ENCODE measurements around the gene RUBCNL. TPM values are rescaled to one million over a fixed set of nuclear protein-coding genes. Genes with fewer than 3 reads are reported as not detected.

The RUBCNL gene
- total and polyA plus RNA-seq, 2 of the 4 experiments (the other 2 are of a cell fraction) = 0.03 TPM; not detected in 1

- no peak overlapping the region for H2BK20ac ChIP-seq (ENCODE audit: low read depth, low read length)
- no TSS peak for BruUV-seq (replicated peaks)
- H3K9me1 ChIP-seq (ENCODE audit: insufficient read depth, low read length) = no peaks in the 10 kb centered on the region
- no peak overlapping the region for H4K5ac ChIP-seq (ENCODE audit: low read depth, low read length)
- no peaks in the 10 kb centered on the region for H4K20me1 ChIP-seq (ENCODE audit: insufficient read depth, low read length)
- no peak overlapping the region for H3K9ac ChIP-seq (ENCODE audit: low read depth, low read length)
- no peak overlapping the region for H3K4ac ChIP-seq (ENCODE audit: low read depth, low read length)
- WGBS, 2 experiments (ENCODE audit: extremely low coverage in 2 of 2, insufficient read length in 1 of 2) = no CpG with 5 or more reads among the region's 1 CpG
- H3K56ac ChIP-seq (ENCODE audit: extremely low read depth, insufficient read depth, low read length) = no peak overlapping the region
- POLR2A ChIA-PET (ENCODE audit: unreplicated experiment) = no interaction called here
- H3K27me3 ChIP-seq (ENCODE audit: control insufficient read depth, insufficient read depth, low read length) = peaks cover 11% of the 10 kb centered on the region
- in situ Hi-C loops (cut with MboI; ENCODE audit: low sequenced_read_pairs) (no loop called here), intact Hi-C loops (cut with micrococcal nuclease) (no loop called here), dilution Hi-C loops (cut with HindIII; ENCODE audit: low sequenced_read_pairs, unreplicated experiment) (no loop called here)
- no peaks in the 10 kb centered on the region for H3K79me1 ChIP-seq (ENCODE audit: low read depth in 1 of 2, low read length in 2 of 2)
- no peak overlapping the region for H3K14ac ChIP-seq (replicated peaks; ENCODE audit: low read depth, low read length)
- H2AFZ ChIP-seq (replicated peaks; ENCODE audit: low read length, poor library complexity) = no peak overlapping the region
- DNase-seq = no peak
- no peak overlapping the region for H3K4me2 ChIP-seq (ENCODE audit: low read depth, low read length)
- no peak overlapping the region for H2BK15ac ChIP-seq (ENCODE audit: low read depth, low read length)
- H3K4me1 ChIP-seq (ENCODE audit: control insufficient read depth, insufficient read depth, low read length) = no peaks in the 10 kb centered on the region
- H2AK9ac ChIP-seq (replicated peaks; ENCODE audit: low read depth, low read length, poor library complexity) = no peak overlapping the region
- CTCF ChIA-PET = no interaction called here
- ATAC-seq (ENCODE audit: low read depth) = no peak
- H2AK5ac ChIP-seq (ENCODE audit: low read depth, low read length) = no peak overlapping the region
- TF ChIP-seq POLR2A (IDR thresholded peaks at IDR 0.05; ENCODE audit: low read depth, low read length) = no peak
- TF ChIP-seq CHD1 (IDR thresholded peaks at IDR 0.05; ENCODE audit: low read depth, low read length) = no peak
- no peak for TF ChIP-seq RAD21 (IDR thresholded peaks at IDR 0.05; ENCODE audit: low read length)
- TF ChIP-seq FOS (IDR thresholded peaks at IDR 0.05; ENCODE audit: low read depth, low read length) = no peak
- no peak for TF ChIP-seq MAFK (IDR thresholded peaks at IDR 0.05; ENCODE audit: low read depth, low read length)
- TF ChIP-seq MXI1 (IDR thresholded peaks at IDR 0.05; ENCODE audit: borderline replicate concordance, low read depth, low read length) = no peak
- TF ChIP-seq SMC3 (IDR thresholded peaks at IDR 0.05; ENCODE audit: low read depth, low read length) = no peak
- no peak for TF ChIP-seq NFE2L2 (IDR thresholded peaks at IDR 0.05; ENCODE audit: low read depth, low read length)
- no peak for TF ChIP-seq RFX5 (IDR thresholded peaks at IDR 0.05; ENCODE audit: low read depth, low read length)
- no peak overlapping the region for H4K8ac ChIP-seq (ENCODE audit: low read depth in 2 of 2, low read length in 2 of 2)
- no peak overlapping the region for H3K23ac ChIP-seq (ENCODE audit: low read depth, low read length)
- no peaks in the 10 kb centered on the region for H3K36me3 ChIP-seq (ENCODE audit: control insufficient read depth, insufficient read depth, low read length)
- H3K4me3 ChIP-seq (ENCODE audit: insufficient read depth, low read depth, low read length) = no peak overlapping the region
- no peak overlapping the region for H2BK120ac ChIP-seq (ENCODE audit: low read depth, low read length)
- no peak overlapping the region for H2BK5ac ChIP-seq (ENCODE audit: low read depth, low read length, poor library complexity, severe bottlenecking)
- no peak overlapping the region for H3K18ac ChIP-seq (ENCODE audit: low read depth, low read length)
- H4K91ac ChIP-seq (ENCODE audit: insufficient read depth, low read depth, low read length) = no peak overlapping the region
- no peaks in the 10 kb centered on the region for H3K9me3 ChIP-seq (ENCODE audit: control insufficient read depth, insufficient read depth, low read length)
- H3K27ac ChIP-seq (ENCODE audit: insufficient read depth, low read length) = no peak overlapping the region
Measured at GRCh38 chr13:46327246-46327645, 59.8 kb downstream of the RUBCNL start.

Measured in IMR-90 (cell line).